Neural cell (in vitro differentiated cells): ENCODE data around the gene B4GALT1.

Source experiments
- CTCF ChIP-seq: fragments of 450-650 bp; IDR thresholded peaks from 2 replicates; pipeline ENCODE4 v1.5.1; 2014; ENCODE audit warnings: antibody characterized with exemption, mild to moderate bottlenecking, moderate library complexity; ENCODE audit not compliant: poor library complexity, severe bottlenecking
- EP300 ChIP-seq: fragments of 450-650 bp; conservative IDR thresholded peaks from 2 replicates; pipeline ENCODE4 v1.6.1; 2014; ENCODE audit warnings: antibody characterized with exemption, mild to moderate bottlenecking, moderate library complexity; ENCODE audit not compliant: poor library complexity, severe bottlenecking
- EZH2 ChIP-seq: fragments of 200-600, 300-800 bp; shearing (Covaris generic), sonication (generic); IDR thresholded peaks from 2 replicates; pipeline ENCODE4 v1.6.1; 2014; ENCODE audit warnings: antibody characterized with exemption, low read length, borderline replicate concordance, mild to moderate bottlenecking; ENCODE audit not compliant: insufficient read depth, poor library complexity, severe bottlenecking
- POLR2AphosphoS5 ChIP-seq: IDR thresholded peaks from 2 replicates; pipeline ENCODE4 v1.6.1; 2012
- RAD21 ChIP-seq: fragments of 450-650 bp; conservative IDR thresholded peaks from 2 replicates; pipeline ENCODE4 v1.6.1; 2014; ENCODE audit warnings: antibody characterized with exemption, mild to moderate bottlenecking, moderate library complexity
- REST ChIP-seq: IDR thresholded peaks from 2 replicates; pipeline ENCODE4 v1.6.1; 2012; ENCODE audit warnings: borderline replicate concordance
- TAF1 ChIP-seq: IDR thresholded peaks from 2 replicates; pipeline ENCODE4 v1.6.1; 2012; ENCODE audit warnings: low read depth

GRCh38 chr9:33111631-33112030 lies 55.5 kb downstream of the B4GALT1 start:
- TF ChIP-seq EZH2 = no peak
- TF ChIP-seq CTCF = no peak
- TF ChIP-seq EP300 = no peak
- TF ChIP-seq RAD21 = no peak
- no peak for TF ChIP-seq TAF1
- no peak for TF ChIP-seq POLR2AphosphoS5
- TF ChIP-seq REST = no peak
